HepG2 (cell line): Measurements from ENCODE around the gene KRTAP3-1. TPM values are rescaled to one million over a fixed set of nuclear protein-coding genes. Genes with fewer than 3 reads are reported as not detected.

Experiments
- AGO1 ChIP-seq: fragments of 200-400 bp; formaldehyde crosslinking; IDR thresholded peaks from 2 replicates; pipeline ENCODE4 v1.6.1; 2017; ENCODE audit warnings: mild to moderate bottlenecking, low read depth, low read length, moderate library complexity; ENCODE audit not compliant: poor library complexity, severe bottlenecking
- GMEB1 ChIP-seq: sonication (generic); formaldehyde crosslinking; IDR thresholded peaks from 2 replicates; pipeline ENCODE4 v1.5.1; 2020; ENCODE audit warnings: missing genetic modification reagents, mild to moderate bottlenecking, borderline replicate concordance
- HNRNPUL1 ChIP-seq: fragments of 200-400 bp; formaldehyde crosslinking; IDR thresholded peaks from 2 replicates; pipeline ENCODE4 v1.6.1; 2017; ENCODE audit warnings: low read depth, mild to moderate bottlenecking, low read length, moderate library complexity
- HOXD1 ChIP-seq: sonication (generic); formaldehyde crosslinking; IDR thresholded peaks from 2 replicates; pipeline ENCODE4 v1.5.0; 2020; ENCODE audit warnings: missing genetic modification reagents
- KDM1A ChIP-seq: IDR thresholded peaks from 2 replicates; pipeline ENCODE4 v1.6.1; 2016; ENCODE audit warnings: missing compliant biosample characterization
- MZF1 ChIP-seq: sonication (generic); formaldehyde crosslinking; IDR thresholded peaks from 2 replicates; pipeline ENCODE4 v1.8.1; 2023; ENCODE audit warnings: mild to moderate bottlenecking, missing genetic modification reagents, borderline replicate concordance
- NFIC ChIP-seq: IDR thresholded peaks from 2 replicates; pipeline ENCODE4 v1.6.1; 2012; ENCODE audit warnings: mild to moderate bottlenecking, low read length, inconsistent platforms
- NR3C1 ChIP-seq: sonication (generic); formaldehyde crosslinking; IDR thresholded peaks from 2 replicates; pipeline ENCODE4 v1.4.0; 2020; ENCODE audit warnings: missing genetic modification reagents
- RBM39 ChIP-seq: fragments of 200-400 bp; formaldehyde crosslinking; IDR thresholded peaks from one replicate; pipeline ENCODE4 v1.6.1; 2018; ENCODE audit warnings: antibody characterized with exemption, mild to moderate bottlenecking, low read depth, low read length; ENCODE audit not compliant: poor library complexity, severe bottlenecking
- TAF15 ChIP-seq: fragments of 200-400 bp; formaldehyde crosslinking; IDR thresholded peaks from one replicate; pipeline ENCODE4 v1.6.1; 2018; ENCODE audit warnings: mild to moderate bottlenecking, low read depth, low read length; ENCODE audit not compliant: poor library complexity, severe bottlenecking
- TARDBP ChIP-seq: sonication (generic); formaldehyde crosslinking; IDR thresholded peaks from 2 replicates; pipeline ENCODE4 v1.8.0; 2022; ENCODE audit warnings: mild to moderate bottlenecking, missing genetic modification reagents
- TEF ChIP-seq: sonication (generic); formaldehyde crosslinking; IDR thresholded peaks from 2 replicates; pipeline ENCODE4 v1.5.0; 2020; ENCODE audit warnings: missing genetic modification reagents
- TFDP2 ChIP-seq: sonication (generic); formaldehyde crosslinking; IDR thresholded peaks from 2 replicates; pipeline ENCODE4 v1.4.0; 2020; ENCODE audit warnings: missing genetic modification reagents
- TRIM22 ChIP-seq: fragments of 450-650 bp; IDR thresholded peaks from 2 replicates; pipeline ENCODE4 v1.6.1; 2017
- ZFP90 ChIP-seq: sonication (generic); formaldehyde crosslinking; IDR thresholded peaks from 2 replicates; pipeline ENCODE4 v1.8.0; 2022; ENCODE audit warnings: missing genetic modification reagents, mild to moderate bottlenecking, inconsistent platforms, borderline replicate concordance
- ZMYM2 ChIP-seq: sonication (generic); formaldehyde crosslinking; IDR thresholded peaks from 2 replicates; pipeline ENCODE4 v1.8.0; 2022; ENCODE audit warnings: mild to moderate bottlenecking, missing genetic modification reagents
- ZNF12 ChIP-seq: sonication (generic); formaldehyde crosslinking; IDR thresholded peaks from 2 replicates; pipeline ENCODE4 v1.5.0; 2020; ENCODE audit warnings: missing genetic modification reagents
- ZNF205 ChIP-seq: IDR thresholded peaks from 2 replicates; pipeline ENCODE4 v1.6.1; 2018; ENCODE audit warnings: missing biosample characterization, missing genetic modification reagents
- ZNF691 ChIP-seq: sonication (generic); formaldehyde crosslinking; IDR thresholded peaks from 2 replicates; pipeline ENCODE4 v1.4.0; 2020; ENCODE audit warnings: missing genetic modification reagents, low read depth, mild to moderate bottlenecking, borderline replicate concordance
- ZNF740 ChIP-seq: sonication (generic); formaldehyde crosslinking; IDR thresholded peaks from 2 replicates; pipeline ENCODE4 v1.4.0; 2020; ENCODE audit warnings: missing genetic modification reagents
- ZSCAN9 ChIP-seq: IDR thresholded peaks from 2 replicates; pipeline ENCODE4 v1.6.1; 2016; ENCODE audit warnings: borderline replicate concordance
- ZUFSP ChIP-seq: sonication (generic); formaldehyde crosslinking; IDR thresholded peaks from 2 replicates; pipeline ENCODE4 v1.9.0; 2021; ENCODE audit warnings: missing genetic modification reagents, mild to moderate bottlenecking, borderline replicate concordance
- polyA plus RNA-seq, 8 experiments: library from polyadenylated mRNA; depleted of rRNA in 3 of 8; stranded (reverse) in 7 of 8; unstranded in 1 of 8; fragments of >200 nt; fragmentation: Illumina TruSeq in 4 of 8; extraction: Trizol in 4 of 8; gene quantifications; 2 replicates each; pipeline versions ENCODE4 v1.2.1 to v1.2.3, GENCODE V29; 2011 to 2016; ENCODE audit warnings: low read depth in 4 of 8, missing spikeins in 1 of 8, mixed read lengths in 1 of 8; ENCODE audit not compliant: insufficient read depth in 1 of 8
- total RNA-seq, 5 experiments: library from RNA; depleted of rRNA; stranded (reverse); fragments of >200 nt; fragmentation: Illumina TruSeq; extraction: Trizol; gene quantifications; 2 replicates each; pipeline ENCODE4 v1.2.3, GENCODE V29; 2016; ENCODE audit warnings: low read depth in 1 of 5

The KRTAP3-1 gene
- total and polyA plus RNA-seq, 2 of the 13 experiments (the other 11 are each of a cell fraction or from before 2014, with no cell fraction given): 0.29 to 3.7 TPM

GRCh38 chr17:41009301-41009760 is 403 bp upstream of the KRTAP3-1 start (continued):
- TF ChIP-seq ZMYM2 (CRISPR knock-in tag) (no peak), ZNF205 (no peak), MZF1 (CRISPR knock-in tag) (no peak), ZNF691 (CRISPR knock-in tag) (no peak), ZNF740 (CRISPR knock-in tag) (no peak), TRIM22 (no peak), GMEB1 (CRISPR knock-in tag) (no peak; the same call in 1 of the 2 replicates), ZFP90 (CRISPR knock-in tag) (no peak), TFDP2 (CRISPR knock-in tag) (no peak), TARDBP (CRISPR knock-in tag) (peak; percentile 85), NR3C1 (CRISPR knock-in tag) (no peak), HOXD1 (CRISPR knock-in tag) (peak; percentile 76), AGO1 (no peak), TAF15 (no peak), ZNF12 (CRISPR knock-in tag) (peak; percentile 47; the same call in 1 of the 2 replicates), TEF (CRISPR knock-in tag) (0 out of 2 replicates have a peak, but pooled peaks have one; percentile 18), NFIC (peak; percentile 93), RBM39 (no peak), ZSCAN9 (CRISPR knock-in tag) (peak; percentile 53; the same call in 1 of the 2 replicates), ZUFSP (CRISPR knock-in tag) (no peak), HNRNPUL1 (no peak), KDM1A (CRISPR knock-in tag) (0 out of 2 replicates have a peak, but pooled peaks have one; percentile 36)
